ENCODE results near the gene PGAP2.

GRCh38 chr11:3796801-3797328, 11.5 kb upstream of the PGAP2 start:
- no peak for TF ChIP-seq CTCF (IDR thresholded peaks at IDR 0.05; ENCODE audit: insufficient read depth, low read depth, low read length)
- no peak for TF ChIP-seq EZH2 (IDR thresholded peaks at IDR 0.05; ENCODE audit: insufficient read depth, low read length)

Measured in astrocyte (in vitro differentiated cells and primary cell).